22Rv1 (cell line): ENCODE measurements around the gene FBXO27.
"Not testable (repeated sequence)": the region's sequence is repeated elsewhere in the genome, so short reads cannot be mapped to it uniquely, and the experiment has no call there.

Experiments used
- H3K27ac ChIP-seq: fragments of 450-650 bp; 2 replicates; pipeline ENCODE4 v1.5.1; 2017
- CTCF ChIP-seq: fragments of 450-650 bp; IDR thresholded peaks from 2 replicates; pipeline ENCODE4 v1.5.1; 2017; ENCODE audit warnings: mild to moderate bottlenecking
- ZFX ChIP-seq: fragments of 450-650 bp; IDR thresholded peaks from 2 replicates; pipeline ENCODE4 v1.6.1; 2017; ENCODE audit warnings: antibody characterized with exemption, borderline replicate concordance

FBXO27 gene

DNA sequence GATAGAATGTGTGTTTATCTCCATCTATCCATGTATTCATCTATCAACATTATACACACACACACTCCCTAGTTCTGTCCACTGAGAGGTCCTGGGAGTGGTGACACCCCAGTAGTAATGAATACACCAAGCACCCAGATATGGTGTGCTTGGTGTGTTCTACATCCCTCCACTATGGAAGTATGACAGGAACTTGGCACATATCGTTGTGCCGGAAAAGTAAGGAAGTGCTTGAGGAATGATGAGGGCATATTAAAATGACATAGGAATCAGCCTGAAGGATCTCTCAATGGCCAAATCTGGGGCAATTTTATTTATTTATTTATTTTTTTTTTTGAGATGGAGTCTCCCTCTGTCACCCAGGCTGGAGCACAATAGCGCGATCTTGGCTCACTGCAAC lies 28.6 kb downstream of the FBXO27 start:
- no peak overlapping the region for H3K27ac ChIP-seq
- TF ChIP-seq CTCF (no peak), ZFX (no peak)

DNA sequence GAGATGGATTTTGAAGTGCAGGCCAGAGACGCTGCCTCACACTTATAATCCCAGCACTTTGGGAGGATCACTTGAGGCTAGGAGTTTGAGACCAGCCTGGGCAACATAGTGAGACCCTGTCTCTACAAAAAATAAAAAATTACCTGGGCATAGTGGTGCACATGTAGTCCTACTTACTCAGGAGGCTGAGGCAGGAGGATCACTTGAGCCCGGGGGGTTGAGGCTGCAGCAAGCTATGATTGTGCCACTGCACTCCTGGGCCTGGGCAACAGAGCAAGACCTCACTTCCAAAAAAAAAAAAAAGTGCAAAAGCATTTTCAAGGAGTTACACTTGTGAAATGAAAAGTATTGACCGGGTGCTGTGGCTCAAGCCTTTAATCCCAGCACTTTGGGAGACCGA lies 29.2 kb downstream of the FBXO27 start:
- no peak overlapping the region for H3K27ac ChIP-seq
- TF ChIP-seq ZFX (no peak), CTCF (no peak)

GRCh38 chr19:39001041-39001440 lies 31.3 kb downstream of the FBXO27 start:
- no peak overlapping the region for H3K27ac ChIP-seq
- TF ChIP-seq ZFX (no peak), CTCF (no peak)

- not testable (repeated sequence) for H3K27ac ChIP-seq
Measured at GRCh38 chr19:38997576-38997975, 34.8 kb downstream of the FBXO27 start.

GRCh38 chr19:38993271-38993670 lies 39.1 kb downstream of the FBXO27 start:
- TF ChIP-seq CTCF: no peak
- TF ChIP-seq ZFX: no peak
- H3K27ac ChIP-seq: no peak overlapping the region

GRCh38 chr19:38990949-38991697 lies 41.2 kb downstream of the FBXO27 start:
- H3K27ac ChIP-seq: no peak overlapping the region
- TF ChIP-seq CTCF (no peak), ZFX (no peak)

DNA sequence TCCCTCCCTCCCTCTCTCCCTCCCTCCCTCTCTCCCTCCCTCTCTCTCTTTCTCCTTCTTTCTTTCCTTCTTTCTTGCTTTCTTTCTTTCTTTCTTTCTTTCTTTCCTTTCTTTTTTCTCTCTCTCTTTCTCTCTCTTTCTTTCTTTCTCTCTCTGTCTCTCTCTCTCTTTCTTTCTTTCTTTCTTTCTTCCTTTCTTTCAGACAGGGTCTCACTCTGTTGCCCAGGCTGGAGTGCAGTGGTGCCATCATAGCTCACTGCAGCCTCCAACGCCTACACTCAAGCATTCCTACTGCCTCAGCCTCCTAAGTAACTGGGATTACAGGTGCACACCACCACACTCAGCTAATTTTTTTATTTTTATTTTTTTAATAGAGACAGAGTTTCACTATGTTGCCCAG lies 42.7 kb downstream of the FBXO27 start:
- not testable (repeated sequence) for H3K27ac ChIP-seq

DNA sequence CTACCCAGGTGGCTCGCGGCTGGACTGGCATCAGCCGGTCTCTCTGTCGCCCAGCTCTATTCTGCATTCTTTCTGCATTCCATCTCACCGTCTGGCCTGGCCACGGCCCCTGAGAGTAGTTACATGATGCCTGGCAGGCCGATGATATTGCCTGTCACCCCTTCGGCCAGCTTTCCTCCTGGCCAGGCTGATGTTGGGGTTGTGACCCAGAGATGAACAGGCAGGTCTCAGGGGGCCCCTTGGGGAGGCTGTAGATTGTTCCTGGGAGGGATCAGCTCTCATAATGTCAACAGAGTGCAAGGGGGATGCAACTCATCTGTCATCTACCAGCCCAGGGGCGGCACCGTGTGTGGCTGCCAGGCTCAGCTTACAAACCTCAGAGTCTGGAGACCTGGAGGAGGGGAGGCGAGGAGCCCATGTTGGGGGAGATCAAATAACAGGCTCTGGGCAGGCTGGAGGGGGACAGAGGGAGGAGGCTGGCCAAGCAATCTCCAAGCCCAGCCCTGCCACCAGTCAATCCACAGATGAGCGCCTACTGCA lies 43.2 kb downstream of the FBXO27 start:
- no peak overlapping the region for H3K27ac ChIP-seq
- no peak for TF ChIP-seq CTCF
- no peak for TF ChIP-seq ZFX

- H3K27ac ChIP-seq: not testable (repeated sequence)
Measured at GRCh38 chr19:38988627-38989026, 43.7 kb downstream of the FBXO27 start.

DNA sequence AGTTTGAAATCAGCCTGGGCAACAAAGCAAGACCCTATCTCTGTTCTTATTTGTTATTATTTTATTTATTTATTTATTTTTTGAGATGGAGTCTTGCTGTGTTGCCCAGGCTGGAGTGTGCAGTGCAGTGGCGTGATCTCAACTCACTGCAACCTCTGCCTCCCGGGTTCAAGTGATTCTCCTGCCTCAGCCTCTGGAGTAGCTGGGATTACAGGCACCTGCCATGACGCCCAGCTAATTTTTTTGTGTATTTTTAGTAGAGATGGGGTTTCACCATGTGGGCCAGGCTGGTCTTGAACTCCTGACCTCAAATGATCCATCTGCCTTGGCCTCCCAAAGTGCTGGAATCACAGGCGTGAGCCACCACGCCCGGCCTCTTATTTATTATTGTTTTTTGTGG lies 44.6 kb downstream of the FBXO27 start:
- H3K27ac ChIP-seq: not testable (repeated sequence)
